Fibroblast of peridontal ligament (primary cell): ENCODE results near the gene CXCL17.

Source experiments
- DNase-seq: peaks from one replicate; pipeline ENCODE4 v3.0.0-alpha.2; 2010; ENCODE audit errors: extremely low read depth

Gene CXCL17

DNA sequence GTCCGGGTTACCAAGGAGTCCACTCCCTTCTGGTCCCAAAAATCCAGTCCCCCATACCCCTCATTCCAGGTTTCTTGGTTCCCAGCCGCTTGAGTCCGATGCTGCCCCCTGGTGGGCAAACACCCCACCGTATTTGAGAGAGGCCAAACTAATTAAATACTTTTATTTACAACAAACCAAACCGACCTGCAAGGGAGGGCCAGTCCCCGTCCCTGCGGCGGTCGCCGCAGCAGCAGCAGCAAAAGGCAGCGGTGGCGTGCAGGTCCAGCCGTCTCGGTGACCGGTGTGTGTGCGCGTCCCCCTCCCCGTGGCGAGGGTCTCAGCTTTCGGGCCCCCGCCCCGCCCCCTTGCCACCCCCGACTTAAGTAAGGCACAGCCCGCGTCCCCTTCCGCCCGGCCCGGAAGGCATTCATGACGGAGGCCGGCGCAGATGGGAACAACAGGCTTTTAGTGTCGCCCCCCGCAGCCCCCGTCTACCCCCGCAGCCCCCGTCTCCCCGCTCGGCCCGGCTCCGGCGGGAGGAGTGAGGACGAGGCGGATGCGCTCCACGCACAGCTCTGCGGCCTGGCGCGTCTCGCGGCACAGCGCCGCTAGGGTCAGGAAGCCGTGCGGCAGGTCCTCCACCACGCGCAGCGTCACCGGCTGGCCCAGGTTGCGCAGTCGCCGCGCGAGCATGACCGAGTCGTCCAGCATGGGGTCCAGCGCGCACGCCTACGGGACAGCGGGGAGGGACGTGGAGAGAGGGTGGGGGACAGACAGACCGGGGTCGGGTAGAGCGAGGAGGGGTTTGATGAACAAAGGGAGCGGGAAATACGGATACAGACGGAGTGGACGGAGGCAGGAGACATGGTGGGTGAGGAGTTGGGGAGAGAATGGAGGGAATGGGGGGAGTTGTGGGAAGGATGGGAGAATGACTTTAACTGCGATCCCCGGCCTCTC lies 41.1 kb downstream of the CXCL17 start:
- DNase-seq, result peak; percentile 81

DNA sequence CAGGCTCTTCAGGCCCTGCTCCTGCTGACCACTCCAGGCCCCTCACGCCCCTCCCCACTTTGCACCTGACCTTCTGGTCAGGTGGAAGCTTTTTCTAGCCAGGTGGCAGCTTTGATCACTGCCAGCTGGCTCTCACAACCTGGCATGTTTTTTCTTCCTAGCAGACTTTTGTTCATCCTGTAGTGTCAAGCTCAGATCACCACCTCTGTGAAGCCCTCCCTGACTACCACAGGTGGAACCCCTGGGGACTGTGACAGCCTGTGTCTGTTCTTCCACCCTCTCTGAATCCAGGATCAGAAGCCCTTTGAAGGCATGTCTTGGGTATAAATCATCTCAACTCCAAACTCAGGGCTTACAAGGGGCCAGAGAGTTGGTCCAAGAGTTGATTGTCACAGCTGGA lies 42.3 kb downstream of the CXCL17 start:
- no peak for DNase-seq

DNA sequence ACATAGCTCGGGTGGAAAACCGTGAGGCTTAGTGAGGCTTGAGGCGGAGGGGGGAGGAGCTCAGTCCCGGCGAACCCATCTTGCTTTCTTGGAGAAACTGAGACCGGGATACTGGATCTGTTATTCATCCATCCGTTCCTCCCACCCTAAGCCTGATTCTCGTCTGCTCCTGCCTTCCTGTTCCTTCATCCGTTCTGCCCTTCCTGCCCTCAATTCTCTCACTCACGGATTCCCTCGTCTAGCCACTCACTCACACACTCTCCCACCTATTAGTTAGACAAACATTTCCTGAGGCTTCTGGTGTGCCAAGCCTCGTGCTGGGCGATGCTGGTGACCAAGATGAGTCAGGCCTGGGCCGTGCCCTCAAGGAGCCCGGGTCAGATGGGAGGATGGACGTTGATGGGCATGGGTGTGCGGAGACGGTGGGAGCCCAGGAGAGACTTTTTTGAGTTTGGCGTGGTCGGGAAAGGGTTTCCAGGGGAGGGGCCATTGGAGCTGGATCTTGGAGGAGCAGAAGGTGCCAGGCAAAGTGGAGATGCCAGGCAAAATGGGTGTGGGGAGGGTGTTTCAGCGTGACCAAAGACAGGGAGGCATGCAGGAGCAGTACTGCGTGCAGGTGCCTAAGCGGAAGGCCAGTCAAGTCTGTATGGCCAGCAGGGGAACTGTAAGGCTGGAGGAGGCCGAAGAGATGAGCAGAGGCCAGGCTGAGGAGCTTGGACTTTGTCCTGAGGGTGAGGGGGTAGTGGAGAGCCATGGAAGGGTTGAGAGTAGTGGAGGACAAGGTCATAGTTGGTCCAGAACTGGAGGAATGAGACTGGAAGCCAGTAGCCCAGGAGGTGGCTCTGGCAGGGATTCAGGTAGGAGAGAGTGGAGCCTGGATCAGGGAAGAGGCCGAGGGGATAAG lies 45.2 kb downstream of the CXCL17 start:
- no peak for DNase-seq

DNA sequence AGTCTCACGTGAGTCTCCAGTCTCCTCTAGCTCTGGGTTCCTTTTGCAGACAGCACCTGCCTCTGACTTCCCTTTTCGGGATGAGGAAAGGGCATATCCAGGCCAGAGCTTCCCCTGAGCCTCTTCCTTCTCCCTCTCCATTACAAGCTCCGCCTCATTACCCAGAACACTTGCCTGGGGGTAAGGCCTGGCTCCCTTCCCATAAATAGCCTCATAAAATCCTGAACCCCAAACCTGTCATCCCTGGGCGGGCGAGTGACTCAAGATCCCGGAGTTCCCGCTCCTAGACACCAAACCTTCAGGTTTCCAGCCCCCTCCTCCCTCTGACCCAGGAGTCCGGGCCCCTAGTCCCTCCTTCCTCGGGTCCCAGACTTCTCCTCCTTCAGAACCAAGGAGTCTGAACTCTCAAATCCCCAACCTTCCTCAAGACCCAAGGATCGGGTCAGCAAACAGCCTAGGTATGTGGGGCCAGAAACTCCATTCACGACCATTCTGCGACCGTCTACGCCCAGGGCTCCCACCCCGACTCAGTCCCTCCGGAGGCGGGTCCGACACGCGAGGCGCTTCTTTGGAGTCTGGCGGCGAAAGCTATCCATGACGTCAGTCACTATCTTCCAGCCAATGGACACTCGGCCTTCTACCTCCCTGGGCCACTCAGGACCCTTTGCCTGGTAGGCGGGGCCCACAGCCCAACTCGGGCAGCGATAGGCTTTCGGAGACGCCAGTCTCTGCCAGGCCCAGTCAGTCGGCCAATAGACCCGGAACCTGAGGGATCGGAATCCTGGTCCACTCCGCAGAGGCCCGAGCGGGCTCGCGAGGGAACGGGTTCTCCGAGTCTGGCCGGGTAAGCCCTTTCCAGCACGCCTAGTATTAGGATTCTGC lies 46.1 kb downstream of the CXCL17 start:
- peak; percentile 99 for DNase-seq

DNA sequence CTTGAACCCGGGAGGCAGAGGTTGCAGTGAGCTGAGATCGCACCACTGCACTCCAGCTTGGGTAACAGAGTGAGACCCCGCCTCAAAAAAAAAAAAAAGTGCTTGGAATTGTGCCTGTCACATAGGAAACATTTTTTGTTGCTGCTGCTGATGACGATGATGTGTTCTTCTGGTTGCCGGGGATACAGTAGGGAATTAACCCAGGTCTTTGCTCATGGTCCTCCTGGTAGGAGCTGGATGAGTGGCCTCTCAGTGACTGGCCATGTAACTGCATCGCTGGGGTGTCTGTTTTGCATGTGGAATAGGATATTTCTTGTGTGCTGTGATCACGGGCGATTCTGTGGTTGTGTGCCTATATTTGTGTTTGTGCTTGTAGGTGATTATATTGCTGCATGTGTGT lies 48.0 kb downstream of the CXCL17 start:
- no peak for DNase-seq

DNA sequence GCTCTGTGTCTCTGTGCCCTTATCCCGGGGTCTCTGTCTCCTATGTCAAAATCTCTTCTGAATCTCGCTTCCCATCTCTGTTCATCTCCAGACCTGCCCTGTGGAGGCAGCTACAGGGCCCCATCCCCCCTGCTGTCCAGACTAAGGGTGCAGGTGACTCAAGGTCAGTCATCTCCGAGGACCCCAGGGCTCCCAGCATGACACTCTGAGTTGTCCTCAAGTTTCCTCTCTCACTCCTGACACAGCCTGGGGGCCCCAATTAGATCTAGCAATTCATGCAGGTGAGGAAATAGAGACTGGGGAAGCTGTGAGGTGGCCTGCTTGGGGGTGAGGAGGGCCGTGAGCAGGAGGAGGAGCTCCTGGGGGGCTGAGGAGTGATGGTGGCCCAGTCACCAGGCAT lies 50.6 kb downstream of the CXCL17 start:
- no peak for DNase-seq

DNA sequence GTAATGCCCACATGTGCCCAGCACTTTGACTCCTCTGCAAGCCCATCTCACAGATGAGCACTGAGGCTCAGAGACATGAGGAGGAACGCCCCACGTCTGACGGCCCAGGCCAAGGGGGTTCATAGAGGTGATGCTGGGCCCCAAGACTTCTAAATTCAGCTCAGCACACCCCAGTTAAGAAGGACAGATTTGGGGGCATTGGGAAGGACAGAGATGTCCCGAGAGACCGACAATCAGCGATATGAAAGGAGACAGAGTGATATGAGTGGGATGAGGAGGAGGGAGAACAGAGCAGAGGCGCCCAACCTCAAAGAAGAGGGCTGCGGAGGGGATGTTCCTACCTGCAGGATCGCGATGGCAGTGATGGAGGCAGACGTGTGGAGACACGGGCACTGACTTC lies 52.8 kb downstream of the CXCL17 start, which contains the start of gene CNFN:
Gene CNFN (minus strand): TSS at position 399 of the 400 bp plus-strand sequence. CDS start 1,260 bp downstream, outside the sequence.
- DNase-seq, result no peak

DNA sequence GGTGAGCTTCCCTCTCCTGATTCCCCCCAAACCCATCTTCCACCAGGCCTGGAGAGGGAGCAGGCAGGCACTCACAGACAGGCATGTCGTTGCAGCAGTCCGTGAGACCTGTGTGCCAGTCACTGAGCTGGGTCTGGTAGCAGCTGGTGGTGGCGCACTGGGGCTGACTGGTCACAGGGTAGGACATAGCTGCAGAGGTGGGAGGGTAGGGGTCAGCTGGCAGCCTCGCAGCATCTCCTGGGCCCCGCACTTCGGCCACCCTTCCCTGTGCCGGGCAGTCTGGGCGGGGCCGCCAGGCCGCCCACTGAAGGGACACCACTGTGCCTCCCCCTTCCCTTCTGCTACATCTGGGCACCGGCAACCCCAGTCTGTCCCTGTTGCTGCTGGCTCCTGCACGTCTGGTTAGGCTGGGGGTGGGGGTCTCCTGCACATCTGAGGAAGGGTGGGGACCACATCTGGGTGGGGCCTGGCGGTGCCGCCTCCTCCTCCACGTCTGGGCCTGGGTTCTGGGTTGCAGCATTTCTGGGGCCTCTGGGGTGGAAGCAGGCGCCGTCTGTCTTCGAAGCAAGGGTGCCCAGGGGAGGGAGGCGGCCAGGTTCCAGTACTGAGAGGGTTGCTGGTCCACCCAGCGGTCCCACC lies 53.8 kb downstream of the CXCL17 start:
- DNase-seq, result no peak

DNA sequence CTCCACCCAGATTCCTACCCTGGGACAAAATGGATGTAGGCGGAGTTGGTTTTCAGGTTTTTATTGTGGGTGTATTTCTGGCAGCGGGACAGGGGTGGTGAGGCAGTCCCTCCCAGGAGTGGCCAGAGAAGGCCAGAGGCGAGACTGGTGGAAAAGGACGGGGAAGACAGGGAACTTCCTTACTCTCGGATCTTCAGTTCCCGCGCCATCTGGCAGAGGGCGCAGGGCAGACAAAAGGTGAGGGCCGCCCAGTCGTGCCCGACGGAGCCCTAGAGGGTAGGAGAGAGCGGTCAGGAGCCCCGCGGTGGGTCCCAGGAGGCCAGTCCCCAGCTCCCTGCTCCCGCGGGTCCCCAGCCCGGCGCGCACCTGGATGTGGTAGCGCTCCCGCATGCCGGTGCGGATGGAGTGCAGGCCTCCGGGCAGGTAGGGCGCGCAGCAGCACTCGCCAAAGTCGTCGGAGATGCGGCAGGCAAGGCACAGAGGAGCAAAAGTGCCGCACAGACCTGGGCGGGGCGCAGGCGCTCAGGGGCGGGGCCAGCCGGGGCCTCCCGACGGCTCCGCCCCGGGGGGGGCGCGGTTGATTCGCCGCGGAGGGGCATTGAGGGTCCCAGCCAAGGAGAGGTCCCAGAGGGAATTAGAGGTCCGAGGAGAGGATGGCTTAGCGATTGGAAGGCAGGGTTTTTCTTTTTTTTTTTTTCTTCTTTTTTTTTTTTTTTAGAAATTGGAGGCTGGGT lies 55.6 kb downstream of the CXCL17 start:
- peak; percentile 26 for DNase-seq

DNA sequence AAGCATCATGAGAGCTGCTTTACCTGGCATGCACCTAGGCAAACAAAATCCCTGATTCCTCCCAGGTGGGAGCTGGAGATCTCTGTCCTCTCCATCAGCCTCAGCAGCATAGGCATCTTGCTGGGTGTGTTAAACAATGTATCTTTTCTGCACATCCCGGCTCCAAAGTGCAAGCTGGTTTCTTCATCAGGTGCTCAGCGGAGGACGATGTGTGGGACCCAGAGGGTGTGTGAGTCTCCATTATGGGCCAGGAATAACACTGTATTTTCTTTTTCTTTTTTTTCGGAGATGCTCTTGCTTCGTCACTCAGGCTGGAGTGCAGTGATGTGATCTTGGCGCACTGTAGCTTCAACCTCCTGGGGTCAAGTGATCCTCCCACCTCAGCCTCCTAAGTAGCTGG lies 62.6 kb downstream of the CXCL17 start:
- DNase-seq, result no peak
